IMR-90 (cell line): ENCODE measurements around the gene CNIH1. TPM values are rescaled to one million over a fixed set of nuclear protein-coding genes. Genes with fewer than 3 reads are reported as not detected.

Experiments
- ATAC-seq: fragments of 200-7000 bp; cut with Tn5 transposase; 2 replicates; pipeline ENCODE4 v1.9.1; 2020; ENCODE audit warnings: low read depth, mild to moderate bottlenecking, moderate library complexity
- BruUV-seq: library from RNA; stranded (reverse); fragments of 400-500 nt; replicated peaks from 2 replicates; lab custom pipeline; 2021; lab: Mats Ljungman, UMichigan
- CTCF ChIA-PET: fragments of 300-600 bp; formaldehyde crosslinking; extraction: SDS; loops from one replicate; lab custom pipeline; 2021; ENCODE audit warnings: antibody characterized with exemption; lab: Yijun Ruan, JAX
- POLR2A ChIA-PET: fragments of 300-600 bp; sonication (Branson Sonifier 250); formaldehyde crosslinking; loops from one replicate; lab custom pipeline; 2022; ENCODE audit warnings: antibody characterized with exemption; ENCODE audit not compliant: unreplicated experiment; lab: Charles Lee
- DNase-seq: peaks from one replicate; pipeline ENCODE4 v3.0.0; 2013
- H2AFZ ChIP-seq: replicated peaks from 2 replicates; pipeline ENCODE3; 2013; ENCODE audit warnings: low read length, mild to moderate bottlenecking; ENCODE audit not compliant: poor library complexity
- H2AK5ac ChIP-seq: 2 replicates; pipeline ENCODE4 v1.6.1; 2013; ENCODE audit warnings: low read depth, low read length, inconsistent platforms
- H2AK9ac ChIP-seq: replicated peaks from 2 replicates; pipeline ENCODE3; 2013; ENCODE audit warnings: mild to moderate bottlenecking, low read depth, low read length, moderate library complexity; ENCODE audit not compliant: poor library complexity
- H2BK120ac ChIP-seq: 2 replicates; pipeline ENCODE4 v1.6.1; 2013; ENCODE audit warnings: low read depth, low read length, inconsistent platforms
- H2BK15ac ChIP-seq: 3 replicates; pipeline ENCODE4 v1.6.1; 2013; ENCODE audit warnings: low read depth, low read length, inconsistent platforms
- H2BK20ac ChIP-seq: 2 replicates; pipeline ENCODE4 v1.6.1; 2013; ENCODE audit warnings: low read depth, mild to moderate bottlenecking, inconsistent platforms, low read length, moderate library complexity
- H2BK5ac ChIP-seq: 2 replicates; pipeline ENCODE4 v1.6.1; 2013; ENCODE audit warnings: mild to moderate bottlenecking, low read depth, low read length, inconsistent platforms; ENCODE audit not compliant: poor library complexity, severe bottlenecking
- H3K14ac ChIP-seq: replicated peaks from 2 replicates; pipeline ENCODE4 v1.6.1; 2013; ENCODE audit warnings: low read depth, low read length, inconsistent platforms
- H3K18ac ChIP-seq: 2 replicates; pipeline ENCODE4 v1.6.1; 2013; ENCODE audit warnings: low read depth, low read length, control low read depth
- H3K23ac ChIP-seq: 2 replicates; pipeline ENCODE4 v1.6.1; 2013; ENCODE audit warnings: low read depth, low read length, inconsistent platforms
- H3K27ac ChIP-seq: 2 replicates; pipeline ENCODE4 v1.5.1; 2013; ENCODE audit warnings: mild to moderate bottlenecking, control low read depth, low read length; ENCODE audit not compliant: insufficient read depth
- H3K27me3 ChIP-seq: 2 replicates; pipeline ENCODE4 v1.6.1; 2013; ENCODE audit warnings: low read length; ENCODE audit not compliant: control insufficient read depth, insufficient read depth
- H3K36me3 ChIP-seq: 2 replicates; pipeline ENCODE4 v1.6.1; 2013; ENCODE audit warnings: low read length, mixed read lengths; ENCODE audit not compliant: control insufficient read depth, insufficient read depth
- H3K4ac ChIP-seq: 2 replicates; pipeline ENCODE4 v1.6.1; 2013; ENCODE audit warnings: low read depth, low read length, inconsistent platforms
- H3K4me1 ChIP-seq: 2 replicates; pipeline ENCODE4 v1.6.1; 2013; ENCODE audit warnings: low read length, mixed read lengths; ENCODE audit not compliant: control insufficient read depth, insufficient read depth
- H3K4me2 ChIP-seq: 2 replicates; pipeline ENCODE4 v1.6.1; 2013; ENCODE audit warnings: low read depth, mild to moderate bottlenecking, control low read depth, low read length, moderate library complexity
- H3K4me3 ChIP-seq: 2 replicates; pipeline ENCODE4 v1.5.1; 2013; ENCODE audit warnings: low read depth, mild to moderate bottlenecking, control low read depth, low read length, moderate library complexity; ENCODE audit not compliant: insufficient read depth
- H3K56ac ChIP-seq: 2 replicates; pipeline ENCODE4 v1.6.1; 2013; ENCODE audit warnings: low read length, inconsistent platforms; ENCODE audit not compliant: insufficient read depth; ENCODE audit errors: extremely low read depth
- H3K79me1 ChIP-seq, 2 experiments: 2 replicates each; pipeline ENCODE4 v1.6.1; 2013; ENCODE audit warnings: low read length in 2 of 2, inconsistent platforms in 1 of 2, low read depth in 1 of 2
- H3K9ac ChIP-seq: 2 replicates; pipeline ENCODE4 v1.6.1; 2013; ENCODE audit warnings: low read depth, low read length, control low read depth
- H3K9me1 ChIP-seq: 2 replicates; pipeline ENCODE4 v1.6.1; 2013; ENCODE audit warnings: low read length, inconsistent platforms; ENCODE audit not compliant: insufficient read depth
- H3K9me3 ChIP-seq: 2 replicates; pipeline ENCODE4 v1.6.1; 2013; ENCODE audit warnings: low read length; ENCODE audit not compliant: control insufficient read depth, insufficient read depth
- H4K20me1 ChIP-seq: 2 replicates; pipeline ENCODE4 v1.6.1; 2013; ENCODE audit warnings: low read length, inconsistent platforms; ENCODE audit not compliant: insufficient read depth
- H4K5ac ChIP-seq: 2 replicates; pipeline ENCODE4 v1.6.1; 2013; ENCODE audit warnings: mild to moderate bottlenecking, low read depth, low read length, control low read depth
- H4K8ac ChIP-seq, 2 experiments: 2 replicates each; pipeline ENCODE4 v1.6.1; 2013; ENCODE audit warnings: low read depth in 2 of 2, low read length in 2 of 2, control low read depth in 1 of 2, inconsistent platforms in 1 of 2
- H4K91ac ChIP-seq: 2 replicates; pipeline ENCODE4 v1.6.1; 2013; ENCODE audit warnings: low read depth, low read length, inconsistent platforms; ENCODE audit not compliant: insufficient read depth
- BHLHE40 ChIP-seq: fragments of 150-350 bp; IDR thresholded peaks from 2 replicates; pipeline ENCODE4 v1.6.1; 2016; ENCODE audit warnings: mild to moderate bottlenecking, low read depth, low read length
- CEBPB ChIP-seq: IDR thresholded peaks from 2 replicates; pipeline ENCODE4 v1.6.1; 2012; ENCODE audit warnings: low read depth, low read length, improper control_type of control experiment
- CHD1 ChIP-seq: IDR thresholded peaks from 2 replicates; pipeline ENCODE4 v1.6.1; 2012; ENCODE audit warnings: low read depth, low read length, improper control_type of control experiment
- ELK1 ChIP-seq: fragments of 150-350 bp; IDR thresholded peaks from 2 replicates; pipeline ENCODE4 v1.6.1; 2016; ENCODE audit warnings: low read depth, mild to moderate bottlenecking, low read length, moderate library complexity, borderline replicate concordance
- MAFK ChIP-seq: IDR thresholded peaks from 2 replicates; pipeline ENCODE4 v1.6.1; 2012; ENCODE audit warnings: low read depth, low read length, improper control_type of control experiment
- MAZ ChIP-seq: IDR thresholded peaks from 2 replicates; pipeline ENCODE4 v1.6.1; 2012; ENCODE audit warnings: low read depth, mild to moderate bottlenecking, low read length, improper control_type of control experiment, moderate library complexity, borderline replicate concordance
- MXI1 ChIP-seq: IDR thresholded peaks from 2 replicates; pipeline ENCODE4 v1.6.1; 2012; ENCODE audit warnings: low read depth, mild to moderate bottlenecking, low read length, moderate library complexity, borderline replicate concordance
- NFE2L2 ChIP-seq: fragments of 150-350 bp; IDR thresholded peaks from 2 replicates; pipeline ENCODE4 v1.6.1; 2016; ENCODE audit warnings: low read depth, mild to moderate bottlenecking, low read length
- POLR2A ChIP-seq: IDR thresholded peaks from 2 replicates; pipeline ENCODE4 v1.6.1; 2012; ENCODE audit warnings: mild to moderate bottlenecking, low read depth, low read length
- RAD21 ChIP-seq: IDR thresholded peaks from 2 replicates; pipeline ENCODE4 v1.6.1; 2012; ENCODE audit warnings: low read length, improper control_type of control experiment
- RCOR1 ChIP-seq: IDR thresholded peaks from 2 replicates; pipeline ENCODE4 v1.6.1; 2012; ENCODE audit warnings: mild to moderate bottlenecking, low read length, improper control_type of control experiment; ENCODE audit not compliant: insufficient replicate concordance
- RFX5 ChIP-seq: IDR thresholded peaks from 2 replicates; pipeline ENCODE4 v1.8.0; 2012; ENCODE audit warnings: low read depth, mild to moderate bottlenecking, low read length, moderate library complexity
- USF2 ChIP-seq: fragments of 150-350 bp; IDR thresholded peaks from 2 replicates; pipeline ENCODE4 v1.6.1; 2017; ENCODE audit warnings: mild to moderate bottlenecking, antibody characterized with exemption, low read length, low read depth
- WGBS, 2 experiments: methylation state at CpG; one replicate each; pipeline versions ENCODE4 v1.1.5 to v1.1.7; 2013; ENCODE audit warnings: missing lambda C conversion rate in 2 of 2; ENCODE audit not compliant: insufficient read length in 1 of 2; ENCODE audit errors: extremely low coverage in 2 of 2; 5-methylcytosine and 5-hydroxymethylcytosine counted together
- dilution Hi-C: fragments of 300-500 bp; cut with HindIII; formaldehyde crosslinking; loops from one replicate; pipeline ENCODE4 v1.14.3; 2018; ENCODE audit warnings: low sequenced_read_pairs; ENCODE audit not compliant: unreplicated experiment
- in situ Hi-C: fragments of 300-500 bp; cut with MboI; formaldehyde crosslinking; loops from 3 replicates; pipeline ENCODE4 v1.14.3; 2019; ENCODE audit warnings: low sequenced_read_pairs, inconsistent platforms, mixed read lengths
- intact Hi-C: fragments of 100-400 bp; cut with micrococcal nuclease; formaldehyde crosslinking; loops from 2 replicates; pipeline ENCODE4 v1.10.0; 2022
- polyA plus RNA-seq, 3 experiments: library from polyadenylated mRNA; depleted of rRNA; stranded (reverse); fragments of >200 nt; gene quantifications; 2 replicates each; pipeline ENCODE4 v1.2.3, GENCODE V29; 2012; ENCODE audit warnings: low replicate concordance in 1 of 3
- total RNA-seq: library from RNA; depleted of rRNA; stranded (reverse); fragments of >200 nt; gene quantifications from 2 replicates; pipeline ENCODE4 v1.2.3, GENCODE V29; 2012

The CNIH1 gene
- total and polyA plus RNA-seq, 2 of the 4 experiments (the other 2 are of a cell fraction), result 244 to 284 TPM

GRCh38 chr14:54387328-54387727, 53.8 kb downstream of the CNIH1 start:
- Histone ChIP-seq H3K9ac (no peak overlapping the region), H3K14ac (no peak overlapping the region), H4K20me1 (no peaks in the 10 kb centered on the region), H4K5ac (no peak overlapping the region), H2BK15ac (no peak overlapping the region), H3K56ac (no peak overlapping the region), H3K9me1 (no peaks in the 10 kb centered on the region), H3K79me1 (no peaks in the 10 kb centered on the region), H2AK5ac (no peak overlapping the region), H2BK5ac (no peak overlapping the region), H2AK9ac (no peak overlapping the region), H3K18ac (no peak overlapping the region), H2BK20ac (no peak overlapping the region), H2AFZ (no peak overlapping the region), H3K9me3 (no peaks in the 10 kb centered on the region), H3K4ac (no peak overlapping the region), H3K23ac (no peak overlapping the region), H3K27me3 (peaks cover 26% of the 10 kb centered on the region), H4K91ac (no peak overlapping the region), H3K4me3 (no peak overlapping the region), H3K27ac (no peak overlapping the region), H3K4me1 (no peaks in the 10 kb centered on the region; the same call in 1 of the 2 replicates), H4K8ac (no peak overlapping the region), H3K4me2 (no peak overlapping the region), H2BK120ac (no peak overlapping the region), H3K36me3 (no peaks in the 10 kb centered on the region)
- no TSS peak for BruUV-seq
- POLR2A ChIA-PET, result interaction anchor here (1.1 kb wide), 1 partner anchor 516 kb away, joined by 3 read pairs; no protein-coding TSS in a partner anchor
- DNase-seq, result no peak
- intact Hi-C loops (no loop called here), dilution Hi-C loops (no loop called here), in situ Hi-C loops (no loop called here)
- 89% methylated on average over 1 of the region's 5 CpGs; no CpG with 5 or more reads in 1 of the 2 experiments for WGBS, 2 experiments
- ATAC-seq, result no peak
- CTCF ChIA-PET, result no interaction called here
- TF ChIP-seq NFE2L2 (no peak), MAZ (no peak), POLR2A (no peak), MXI1 (no peak), RAD21 (no peak), CEBPB (no peak), RCOR1 (no peak), USF2 (no peak), CHD1 (no peak), MAFK (no peak), RFX5 (no peak), ELK1 (no peak), BHLHE40 (no peak)
